IPS DF 6.9 (cell line): ENCODE measurements around the gene NOX5.
A peak's percentile ranks its signal among the peaks of the same experiment; 100 is the strongest.

Experiments used
- DNase-seq: peaks from one replicate; pipeline ENCODE4 v3.0.0-alpha.2; 2013; ENCODE audit warnings: low read depth, low spot score
- H3K27ac ChIP-seq: one replicate; pipeline ENCODE4 v1.5.1; 2013; ENCODE audit warnings: low read length, control low read depth
- H3K27me3 ChIP-seq: 2 replicates; pipeline ENCODE4 v1.6.1; 2013; ENCODE audit warnings: mild to moderate bottlenecking, low read length; ENCODE audit not compliant: control insufficient read depth, insufficient read depth
- H3K36me3 ChIP-seq: 2 replicates; pipeline ENCODE4 v1.6.1; 2013; ENCODE audit warnings: low read length; ENCODE audit not compliant: control insufficient read depth, insufficient read depth
- H3K4me1 ChIP-seq: 2 replicates; pipeline ENCODE4 v1.6.1; 2013; ENCODE audit warnings: low read length; ENCODE audit not compliant: control insufficient read depth, insufficient read depth
- H3K4me3 ChIP-seq: 2 replicates; pipeline ENCODE4 v1.5.1; 2013; ENCODE audit warnings: mild to moderate bottlenecking, low read length
- H3K9me3 ChIP-seq: 2 replicates; pipeline ENCODE4 v1.6.1; 2013; ENCODE audit warnings: low read length, inconsistent platforms; ENCODE audit not compliant: control insufficient read depth, insufficient read depth
- WGBS: extraction: QIAGEN DNeasy Blood & Tissue Kit; methylation state at CpG from one replicate; pipeline ENCODE4 v1.1.7; 2013; ENCODE audit warnings: mixed read lengths, missing lambda C conversion rate; ENCODE audit not compliant: insufficient read length, insufficient coverage; 5-methylcytosine and 5-hydroxymethylcytosine counted together

The NOX5 gene

GRCh38 chr15:69017978-69018377 lies 3.5 kb downstream of the NOX5 start:
- no CpG with 5 or more reads among the region's 7 CpGs for WGBS

GRCh38 chr15:69018951-69019350 lies 4.5 kb downstream of the NOX5 start:
- Histone ChIP-seq H3K4me3 (no peak overlapping the region), H3K27ac (no peak overlapping the region), H3K4me1 (no peaks in the 10 kb centered on the region), H3K36me3 (no peaks in the 10 kb centered on the region), H3K27me3 (no peaks in the 10 kb centered on the region), H3K9me3 (no peaks in the 10 kb centered on the region)
- no CpG with 5 or more reads among the region's 6 CpGs for WGBS
- DNase-seq = no peak

More at GRCh38 chr15:69017978-69018377, 3.5 kb downstream of the NOX5 start:
- Histone ChIP-seq H3K27me3 (no peaks in the 10 kb centered on the region), H3K36me3 (no peaks in the 10 kb centered on the region), H3K4me1 (no peaks in the 10 kb centered on the region), H3K9me3 (no peaks in the 10 kb centered on the region), H3K27ac (no peak overlapping the region), H3K4me3 (no peak overlapping the region)
- DNase-seq = no peak

- H3K9me3 ChIP-seq = no peaks in the 10 kb centered on the region
- H3K27me3 ChIP-seq = no peaks in the 10 kb centered on the region
- no peak overlapping the region for H3K4me3 ChIP-seq
- no peaks in the 10 kb centered on the region for H3K4me1 ChIP-seq
- H3K36me3 ChIP-seq = no peaks in the 10 kb centered on the region
- DNase-seq = no peak
- H3K27ac ChIP-seq = no peak overlapping the region
- no CpG with 5 or more reads among the region's 2 CpGs for WGBS
These were observed 7.4 kb downstream of the NOX5 start for GRCh38 chr15:69021895-69022294.

GRCh38 chr15:69025320-69025719 lies 10.8 kb downstream of the NOX5 start:
- Histone ChIP-seq H3K9me3 (no peaks in the 10 kb centered on the region), H3K27ac (no peak overlapping the region), H3K36me3 (no peaks in the 10 kb centered on the region), H3K4me1 (no peaks in the 10 kb centered on the region), H3K4me3 (no peak overlapping the region), H3K27me3 (no peaks in the 10 kb centered on the region)
- WGBS = no CpG with 5 or more reads among the region's 5 CpGs
- no peak for DNase-seq

GRCh38 chr15:69026355-69026754 lies 11.9 kb downstream of the NOX5 start:
- no peak for DNase-seq
- Histone ChIP-seq H3K4me1 (no peaks in the 10 kb centered on the region; the same call in 1 of the 2 replicates), H3K27ac (no peak overlapping the region), H3K36me3 (no peaks in the 10 kb centered on the region), H3K27me3 (no peaks in the 10 kb centered on the region), H3K9me3 (no peaks in the 10 kb centered on the region), H3K4me3 (no peak overlapping the region)
- WGBS = no CpG with 5 or more reads among the region's 5 CpGs

GRCh38 chr15:69027976-69028518 lies 13.6 kb downstream of the NOX5 start:
- no peak for DNase-seq
- Histone ChIP-seq H3K4me1 (no peaks in the 10 kb centered on the region; the same call in 1 of the 2 replicates), H3K27ac (no peak overlapping the region), H3K9me3 (no peaks in the 10 kb centered on the region), H3K36me3 (0 out of 2 replicates have a peak, but pooled peaks cover 2% of the 10 kb centered on the region), H3K27me3 (no peaks in the 10 kb centered on the region), H3K4me3 (no peak overlapping the region)
- WGBS = no CpG with 5 or more reads among the region's 9 CpGs

- DNase-seq = peak; percentile 55
- Histone ChIP-seq H3K4me3 (peak overlapping the region; percentile 14; the same call in 1 of the 2 replicates), H3K27me3 (no peaks in the 10 kb centered on the region), H3K36me3 (0 out of 2 replicates have a peak, but pooled peaks cover 2% of the 10 kb centered on the region), H3K9me3 (no peaks in the 10 kb centered on the region), H3K27ac (no peak overlapping the region), H3K4me1 (no peaks in the 10 kb centered on the region; the same call in 1 of the 2 replicates)
- WGBS = no CpG with 5 or more reads among the region's 42 CpGs
These were observed 16.8 kb downstream of the NOX5 start for GRCh38 chr15:69031013-69032001.

GRCh38 chr15:69032031-69032430 lies 17.5 kb downstream of the NOX5 start:
- no peak for DNase-seq
- Histone ChIP-seq H3K4me3 (no peak overlapping the region), H3K9me3 (no peaks in the 10 kb centered on the region), H3K27ac (no peak overlapping the region), H3K36me3 (0 out of 2 replicates have a peak, but pooled peaks cover 2% of the 10 kb centered on the region), H3K4me1 (no peaks in the 10 kb centered on the region; the same call in 1 of the 2 replicates), H3K27me3 (no peaks in the 10 kb centered on the region)
- WGBS = no CpG with 5 or more reads among the region's 5 CpGs

GRCh38 chr15:69032703-69033373 lies 18.3 kb downstream of the NOX5 start:
- Histone ChIP-seq H3K4me1 (no peaks in the 10 kb centered on the region; the same call in 1 of the 2 replicates), H3K9me3 (no peaks in the 10 kb centered on the region), H3K27me3 (no peaks in the 10 kb centered on the region), H3K36me3 (0 out of 2 replicates have a peak, but pooled peaks cover 2% of the 10 kb centered on the region), H3K27ac (no peak overlapping the region), H3K4me3 (no peak overlapping the region)
- WGBS = no CpG with 5 or more reads among the region's 43 CpGs
- no peak for DNase-seq

GRCh38 chr15:69034352-69034751 lies 19.9 kb downstream of the NOX5 start:
- Histone ChIP-seq H3K27ac (no peak overlapping the region), H3K4me1 (no peaks in the 10 kb centered on the region; the same call in 1 of the 2 replicates), H3K4me3 (no peak overlapping the region), H3K27me3 (no peaks in the 10 kb centered on the region), H3K36me3 (0 out of 2 replicates have a peak, but pooled peaks cover 2% of the 10 kb centered on the region), H3K9me3 (no peaks in the 10 kb centered on the region)
- WGBS = no CpG with 5 or more reads among the region's 4 CpGs
- DNase-seq = no peak
